Measurements from ENCODE around the gene PACSIN2.

GRCh38 chr22:42924436-42924835, 90.5 kb downstream of the PACSIN2 start:
- TF ChIP-seq CTCF (IDR thresholded peaks at IDR 0.05; ENCODE audit: borderline replicate concordance, extremely low read depth, low read length, poor library complexity, severe bottlenecking) (no peak), EZH2 (IDR thresholded peaks at IDR 0.05; ENCODE audit: borderline replicate concordance, low read depth, low read length, severe bottlenecking) (no peak)
